Activated CD4-positive, CD25-positive, alpha-beta regulatory T cell (primary cell): ENCODE data around the gene IL22.
"Not testable (repeated sequence)": the region's sequence is repeated elsewhere in the genome, so short reads cannot be mapped to it uniquely, and the experiment has no call there.

ENCODE experiments used
- DNase-seq, 4 experiments: peaks; one replicate each; lab custom pipeline; 2025; lab: John Stamatoyannopoulos, UW

The IL22 gene

GRCh38 chr12:68229956-68230355, 23.4 kb downstream of the IL22 start:
- DNase-seq: no peak

DNA sequence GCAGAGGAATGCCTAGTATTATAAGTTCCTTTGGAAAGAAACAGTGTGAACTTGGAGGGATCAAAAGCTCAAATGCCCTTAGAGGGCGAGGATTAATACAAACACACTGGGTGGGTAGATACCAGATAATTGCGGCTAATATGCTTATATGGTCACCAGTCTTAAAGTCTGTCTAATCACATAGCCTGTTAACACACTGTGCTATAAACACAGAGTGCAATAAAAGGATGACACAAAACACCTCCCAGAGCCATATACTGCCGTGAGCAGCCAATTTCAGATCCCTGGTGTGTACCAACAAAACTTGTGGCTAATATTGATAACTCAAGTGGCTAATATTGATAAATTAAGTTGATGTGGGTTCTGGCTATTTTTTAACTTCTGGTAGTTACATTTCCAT, 26.0 kb downstream of the IL22 start:
- no peak for DNase-seq

DNA sequence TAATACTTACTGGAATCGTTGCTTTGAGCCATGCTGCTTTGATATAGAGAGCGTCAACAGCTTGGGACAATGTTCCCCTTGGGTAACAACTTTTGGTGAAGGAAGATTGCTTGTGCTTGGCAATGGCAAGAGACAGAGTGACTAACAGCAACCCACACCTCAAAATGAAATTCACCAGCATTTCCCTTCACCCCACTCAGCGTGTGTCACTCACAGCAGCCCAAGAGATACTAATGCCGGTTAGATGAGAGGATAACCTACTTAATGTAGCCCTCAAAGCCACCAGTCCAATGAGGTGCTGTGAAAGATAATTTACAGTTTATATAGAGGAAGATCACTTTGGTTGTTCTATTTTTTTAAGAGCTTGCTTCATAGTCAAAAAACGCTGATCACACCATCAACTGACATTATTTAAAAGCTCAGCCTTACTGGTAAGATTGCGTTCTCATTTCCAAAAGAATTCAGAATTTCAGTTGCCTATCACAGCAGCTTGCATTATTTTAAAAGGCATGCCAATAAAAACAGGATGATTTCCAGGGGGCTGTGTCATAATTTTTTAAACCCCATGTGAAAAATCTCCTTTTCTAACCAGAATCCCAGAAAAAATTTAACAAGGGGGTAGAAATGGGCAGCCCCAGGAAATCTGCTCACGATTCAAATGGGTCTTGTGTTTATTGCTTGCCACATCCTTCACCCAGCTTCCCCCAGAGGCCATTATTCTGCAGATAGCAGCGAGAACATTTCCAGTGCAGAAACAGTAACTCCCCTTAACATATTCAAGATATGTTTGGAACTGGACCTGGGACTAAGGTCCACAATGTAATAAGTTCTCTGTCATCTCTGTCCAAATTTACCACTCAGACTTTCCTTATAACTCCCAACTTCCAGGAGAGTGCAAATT, 27.6 kb downstream of the IL22 start, which contains the start of gene IL26:
Gene IL26 (minus strand): TSS at position 235 of the 901 bp plus-strand sequence. CDS start 54 bp downstream, at position 181.
- no peak for DNase-seq

- DNase-seq: no peak
These were observed 28.7 kb downstream of the IL22 start for GRCh38 chr12:68224613-68225285.

GRCh38 chr12:68223067-68223747, 30.2 kb downstream of the IL22 start:
- peak; percentile 24 to 39 (median 36) for DNase-seq

DNA sequence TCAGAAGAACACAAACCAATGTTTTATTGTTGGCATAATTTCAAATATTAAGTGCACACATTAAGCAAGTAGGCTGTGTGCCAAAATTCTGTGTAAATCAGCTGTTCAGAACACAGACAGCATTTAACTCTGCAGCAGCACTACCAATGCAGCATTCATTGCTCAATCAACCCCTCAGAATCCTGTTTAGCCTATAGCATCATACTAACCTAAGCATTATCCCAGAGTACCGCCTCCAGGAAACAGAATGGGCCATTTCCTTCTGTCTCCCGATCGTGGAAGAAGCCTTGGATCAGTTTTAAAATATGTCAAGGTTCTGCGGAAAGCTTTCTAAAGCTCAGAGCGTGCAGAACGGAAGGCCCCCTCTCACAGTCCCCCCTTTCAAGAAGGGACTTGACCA, 31.1 kb downstream of the IL22 start:
- DNase-seq: no peak

- no peak for DNase-seq
These were observed 31.9 kb downstream of the IL22 start for GRCh38 chr12:68221497-68221896.

GRCh38 chr12:68210875-68211274, 42.5 kb downstream of the IL22 start:
- no peak for DNase-seq

DNA sequence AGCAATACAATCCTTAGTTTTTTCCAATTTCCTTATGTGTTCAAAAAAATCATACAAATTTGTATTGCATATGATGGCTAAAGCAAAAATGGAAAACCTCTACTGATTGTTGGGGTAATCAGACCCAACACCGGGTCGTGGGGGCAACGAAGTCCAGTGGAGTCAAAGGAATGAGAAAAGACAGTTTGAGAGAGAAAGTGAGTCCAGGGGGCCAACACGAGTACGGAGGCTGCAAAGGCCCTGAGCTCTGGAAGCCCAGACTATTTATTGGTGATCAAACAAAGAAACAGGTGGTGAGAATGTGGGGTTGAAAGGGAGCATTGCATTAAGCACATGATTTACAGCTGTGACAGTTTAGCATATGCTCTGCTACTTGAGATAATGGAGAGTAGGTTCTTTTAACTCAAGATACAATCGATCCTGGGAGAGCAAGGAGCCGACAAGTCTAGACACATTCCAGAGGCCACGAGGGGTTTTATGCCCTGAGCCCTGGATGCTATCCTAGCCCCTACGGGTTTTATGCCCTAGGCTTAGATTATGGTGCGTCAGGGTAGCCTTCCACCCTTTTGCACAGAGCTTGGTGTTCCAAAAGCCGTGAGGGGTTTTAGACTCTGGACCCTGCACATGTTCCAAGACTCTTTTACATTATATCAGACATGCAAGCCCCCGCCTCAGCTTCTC, 44.2 kb downstream of the IL22 start:
- DNase-seq: not testable (repeated sequence)

GRCh38 chr12:68207276-68207675, 46.1 kb downstream of the IL22 start:
- DNase-seq: no peak

GRCh38 chr12:68206446-68206845, 47.0 kb downstream of the IL22 start:
- no peak for DNase-seq

DNA sequence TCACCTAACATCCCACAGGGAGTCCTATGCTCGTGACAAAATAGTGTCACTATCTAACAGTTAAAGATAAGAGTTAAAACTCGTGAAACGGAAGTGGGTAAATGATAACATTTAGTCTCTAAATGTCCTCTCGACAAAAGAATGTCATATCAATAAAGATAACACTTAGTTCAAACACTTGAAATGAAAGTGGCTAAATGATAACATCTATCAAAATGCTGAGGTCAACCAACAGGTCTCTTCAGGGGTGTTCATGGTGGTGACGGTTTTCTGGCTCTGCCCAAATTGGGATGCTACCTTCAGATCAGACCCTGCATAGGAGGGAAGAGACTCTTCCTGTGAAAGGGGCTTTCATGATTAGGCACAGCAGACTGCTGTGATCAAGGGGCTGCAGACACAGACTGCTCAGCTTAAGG, 49.9 kb downstream of the IL22 start:
- DNase-seq: no peak

GRCh38 chr12:68200854-68201253, 52.5 kb downstream of the IL22 start:
- no peak for DNase-seq

- no peak for DNase-seq
These were observed 54.3 kb downstream of the IL22 start for GRCh38 chr12:68199127-68199526.

GRCh38 chr12:68198507-68199086, 54.8 kb downstream of the IL22 start:
- no peak for DNase-seq
